ENCODE results near the gene CCL20. TPM values are rescaled to one million over a fixed set of nuclear protein-coding genes. Genes with fewer than 3 reads are reported as not detected.

The CCL20 gene
- total RNA-seq, 1 experiment from 2014 or later, result 3.5 TPM

DNA sequence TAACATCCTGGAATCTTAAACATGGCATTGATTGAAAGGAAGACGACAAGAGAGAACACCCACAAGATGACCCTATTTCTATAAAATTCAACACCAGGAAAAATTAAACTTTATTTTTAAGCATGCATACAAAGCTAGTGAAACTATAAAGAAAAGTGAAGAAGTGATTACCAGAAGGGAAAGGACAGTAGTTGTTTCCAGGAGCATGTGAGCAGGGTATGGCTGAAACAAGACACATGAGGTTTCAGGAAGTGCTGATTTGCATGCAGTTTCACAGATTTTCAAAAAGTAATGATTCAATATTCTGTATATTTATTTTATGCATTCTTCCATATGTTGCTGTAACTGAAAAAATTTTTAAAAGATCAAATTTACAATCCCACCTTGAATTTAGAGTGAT is 33.2 kb downstream of the CCL20 start:
- intact Hi-C loops (cut with micrococcal nuclease; ENCODE audit: unreplicated experiment), result no loop called here
- H3K9me3 ChIP-seq, result no peaks in the 10 kb centered on the region
- ChIA-PET CTCF (interaction anchor here (0.6 kb wide), 1 partner anchor 26 kb away, joined by 4 read pairs; no protein-coding TSS in a partner anchor), POLR2A (no interaction called here)
- Mint-ChIP-seq H3K27me3 (ENCODE audit: insufficient read depth, unreplicated experiment) (no peaks in the 10 kb centered on the region), H3K9me3 (ENCODE audit: unreplicated experiment) (peaks cover 13% of the 10 kb centered on the region), H3K36me3 (ENCODE audit: insufficient read depth, unreplicated experiment) (no peaks in the 10 kb centered on the region), H3K4me3 (ENCODE audit: unreplicated experiment) (no peak overlapping the region), H3K4me1 (ENCODE audit: low read depth, unreplicated experiment) (peaks cover 14% of the 10 kb centered on the region), H3K27ac (ENCODE audit: unreplicated experiment) (no peak overlapping the region)
- TF ChIP-seq, protein P1, sequence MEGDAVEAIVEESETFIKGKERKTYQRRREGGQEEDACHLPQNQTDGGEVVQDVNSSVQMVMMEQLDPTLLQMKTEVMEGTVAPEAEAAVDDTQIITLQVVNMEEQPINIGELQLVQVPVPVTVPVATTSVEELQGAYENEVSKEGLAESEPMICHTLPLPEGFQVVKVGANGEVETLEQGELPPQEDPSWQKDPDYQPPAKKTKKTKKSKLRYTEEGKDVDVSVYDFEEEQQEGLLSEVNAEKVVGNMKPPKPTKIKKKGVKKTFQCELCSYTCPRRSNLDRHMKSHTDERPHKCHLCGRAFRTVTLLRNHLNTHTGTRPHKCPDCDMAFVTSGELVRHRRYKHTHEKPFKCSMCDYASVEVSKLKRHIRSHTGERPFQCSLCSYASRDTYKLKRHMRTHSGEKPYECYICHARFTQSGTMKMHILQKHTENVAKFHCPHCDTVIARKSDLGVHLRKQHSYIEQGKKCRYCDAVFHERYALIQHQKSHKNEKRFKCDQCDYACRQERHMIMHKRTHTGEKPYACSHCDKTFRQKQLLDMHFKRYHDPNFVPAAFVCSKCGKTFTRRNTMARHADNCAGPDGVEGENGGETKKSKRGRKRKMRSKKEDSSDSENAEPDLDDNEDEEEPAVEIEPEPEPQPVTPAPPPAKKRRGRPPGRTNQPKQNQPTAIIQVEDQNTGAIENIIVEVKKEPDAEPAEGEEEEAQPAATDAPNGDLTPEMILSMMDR (IDR thresholded peaks at IDR 0.05; ENCODE audit: insufficient read depth in 1 of 2, low read depth in 1 of 2, low read length in 1 of 2, severe bottlenecking in 1 of 2, unreplicated experiment in 1 of 2), result no peak
- H3K4me1 ChIP-seq, result peaks cover 4% of the 10 kb centered on the region; the same call in 1 of the 2 replicates
- BruUV-seq (replicated peaks), result no TSS peak
- H3K4me3 ChIP-seq (ENCODE audit: low read depth, low read length), result no peak overlapping the region
- no peaks in the 10 kb centered on the region for H3K27me3 ChIP-seq (replicated peaks; ENCODE audit: control insufficient read depth, insufficient read depth, low read length)
- DNase-seq, result no peak
- no peaks in the 10 kb centered on the region for H3K36me3 ChIP-seq (ENCODE audit: control insufficient read depth, insufficient read depth, low read length)

DNA sequence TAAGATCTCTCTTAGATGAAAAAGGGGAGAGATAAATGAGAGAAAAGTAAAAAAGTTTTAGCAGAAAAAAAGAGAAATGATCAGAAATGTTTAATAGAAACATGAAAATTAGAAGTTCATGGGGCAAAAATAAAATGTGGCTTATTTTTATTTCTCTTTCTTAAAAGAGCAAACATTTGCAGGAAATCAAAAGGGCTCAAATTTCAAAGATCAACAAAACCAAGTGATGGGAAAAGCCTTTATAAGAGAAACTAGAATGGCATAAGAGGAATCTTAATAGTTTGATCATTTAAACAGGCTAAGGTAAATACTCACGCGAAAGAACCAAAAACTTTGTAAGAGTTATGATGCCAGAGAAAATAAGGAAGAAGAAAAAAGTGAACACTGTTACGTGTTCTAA is 34.5 kb downstream of the CCL20 start:
- intact Hi-C loops (cut with micrococcal nuclease; ENCODE audit: unreplicated experiment), result no loop called here
- no peaks in the 10 kb centered on the region for H3K27me3 ChIP-seq (replicated peaks; ENCODE audit: control insufficient read depth, insufficient read depth, low read length)
- no peaks in the 10 kb centered on the region for H3K9me3 ChIP-seq
- no peaks in the 10 kb centered on the region for H3K36me3 ChIP-seq (ENCODE audit: control insufficient read depth, insufficient read depth, low read length)
- TF ChIP-seq, protein P1 (IDR thresholded peaks at IDR 0.05; ENCODE audit: insufficient read depth in 1 of 2, low read depth in 1 of 2, low read length in 1 of 2, severe bottlenecking in 1 of 2, unreplicated experiment in 1 of 2), result no peak
- no TSS peak for BruUV-seq (replicated peaks)
- peaks cover 4% of the 10 kb centered on the region; the same call in 1 of the 2 replicates for H3K4me1 ChIP-seq
- Mint-ChIP-seq H3K27ac (ENCODE audit: unreplicated experiment) (no peak overlapping the region), H3K36me3 (ENCODE audit: insufficient read depth, unreplicated experiment) (no peaks in the 10 kb centered on the region), H3K4me3 (ENCODE audit: unreplicated experiment) (no peak overlapping the region), H3K9me3 (ENCODE audit: unreplicated experiment) (peaks cover 13% of the 10 kb centered on the region), H3K27me3 (ENCODE audit: insufficient read depth, unreplicated experiment) (no peaks in the 10 kb centered on the region), H3K4me1 (ENCODE audit: low read depth, unreplicated experiment) (peaks cover 14% of the 10 kb centered on the region)
- POLR2A ChIA-PET, result no interaction called here
- DNase-seq, result no peak
- CTCF ChIA-PET, result no interaction called here
- no peak overlapping the region for H3K4me3 ChIP-seq (ENCODE audit: low read depth, low read length)

DNA sequence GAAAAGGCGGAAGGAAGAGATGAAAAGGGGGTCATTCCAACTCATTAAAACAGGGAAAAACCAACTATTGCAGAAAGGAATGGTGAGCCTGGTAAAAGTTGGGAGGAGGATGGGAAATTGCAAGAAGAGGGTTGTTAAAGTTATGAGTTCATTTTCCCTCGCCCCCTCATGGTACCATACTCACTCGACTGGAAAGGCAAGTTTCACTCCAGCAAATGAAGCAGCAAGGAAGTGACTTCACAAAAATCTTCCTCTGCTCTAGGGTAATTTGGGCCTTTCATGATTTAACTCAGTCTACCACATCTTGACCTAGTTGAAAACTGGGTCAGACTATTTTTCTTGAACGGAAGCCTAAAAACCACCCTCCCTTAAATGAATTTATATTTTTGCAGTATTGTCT is 34.9 kb downstream of the CCL20 start:
- Mint-ChIP-seq H3K27me3 (ENCODE audit: insufficient read depth, unreplicated experiment) (no peaks in the 10 kb centered on the region), H3K36me3 (ENCODE audit: insufficient read depth, unreplicated experiment) (no peaks in the 10 kb centered on the region), H3K27ac (ENCODE audit: unreplicated experiment) (no peak overlapping the region)

More for the DNA sequence above, 34.9 kb downstream of the CCL20 start:
- ChIA-PET CTCF (no interaction called here), POLR2A (no interaction called here)
- no peaks in the 10 kb centered on the region for H3K36me3 ChIP-seq (ENCODE audit: control insufficient read depth, insufficient read depth, low read length)
- H3K4me1 Mint-ChIP-seq (ENCODE audit: low read depth, unreplicated experiment), result peaks cover 14% of the 10 kb centered on the region
- H3K9me3 Mint-ChIP-seq (ENCODE audit: unreplicated experiment), result peaks cover 13% of the 10 kb centered on the region
- no TSS peak for BruUV-seq (replicated peaks)
- H3K4me3 Mint-ChIP-seq (ENCODE audit: unreplicated experiment), result no peak overlapping the region
- DNase-seq, result no peak
- peaks cover 4% of the 10 kb centered on the region; the same call in 1 of the 2 replicates for H3K4me1 ChIP-seq
- no peaks in the 10 kb centered on the region for H3K9me3 ChIP-seq
- intact Hi-C loops (cut with micrococcal nuclease; ENCODE audit: unreplicated experiment), result no loop called here
- no peaks in the 10 kb centered on the region for H3K27me3 ChIP-seq (replicated peaks; ENCODE audit: control insufficient read depth, insufficient read depth, low read length)
- TF ChIP-seq, protein P1 (IDR thresholded peaks at IDR 0.05; ENCODE audit: insufficient read depth in 1 of 2, low read depth in 1 of 2, low read length in 1 of 2, severe bottlenecking in 1 of 2, unreplicated experiment in 1 of 2), result no peak
- no peak overlapping the region for H3K4me3 ChIP-seq (ENCODE audit: low read depth, low read length)

Data from Caco-2 (cell line).